Uterus (tissue), 4 donors: ENCODE measurements around the gene SLC25A18. TPM values are rescaled to one million over a fixed set of nuclear protein-coding genes. Genes with fewer than 3 reads are reported as not detected.

Experiments
- DNase-seq, 2 donors: peaks; one replicate each; pipeline ENCODE4 v3.0.0-alpha.2; 2019 to 2020
- H3K27ac ChIP-seq, 2 donors: fragments of 200-600 bp; sonication (generic); 1 replicate in 1 of 2; 2 replicates in 1 of 2; pipeline ENCODE4 v1.5.1; 2016 to 2018
- H3K27me3 ChIP-seq, 2 donors: fragments of 200-600 bp; sonication (generic); one replicate each; pipeline ENCODE4 v1.5.1; 2018 to 2019; ENCODE audit warnings: control low read depth in 1 of 2
- H3K36me3 ChIP-seq, 2 donors: fragments of 200-600 bp; sonication (generic); one replicate each; pipeline ENCODE4 v1.5.1; 2019; ENCODE audit warnings: control low read depth in 1 of 2
- H3K4me1 ChIP-seq, 2 donors: fragments of 200-600 bp; sonication (generic); one replicate each; pipeline ENCODE4 v1.5.1; 2018 to 2019; ENCODE audit warnings: control low read depth in 1 of 2
- H3K4me3 ChIP-seq, 2 donors: fragments of 200-600 bp; sonication (generic); 1 replicate in 1 of 2; 2 replicates in 1 of 2; pipeline ENCODE4 v1.5.1; 2018 to 2019; ENCODE audit warnings: mild to moderate bottlenecking in 1 of 2
- H3K9me3 ChIP-seq, 2 donors: fragments of 200-600 bp; sonication (generic); one replicate each; pipeline ENCODE4 v1.5.1; 2019; ENCODE audit warnings: control low read depth in 1 of 2
- POLR2A ChIP-seq, 2 donors: fragments of 450-650 bp; IDR thresholded peaks; one replicate each; pipeline ENCODE4 v1.6.1; 2016; ENCODE audit warnings: antibody characterized with exemption in 2 of 2, mild to moderate bottlenecking in 1 of 2, moderate library complexity in 1 of 2
- intact Hi-C: fragments of 100-400 bp; cut with DNase I; formaldehyde crosslinking; loops from one replicate; pipeline ENCODE4 v1.15.1; 2023; ENCODE audit warnings: low total_unique reads
- total RNA-seq, 4 donors: library from RNA; depleted of rRNA in 3 of 4; stranded (reverse); fragments of >200 nt in 3 of 4; gene quantifications; one replicate each; pipeline versions ENCODE4 v1.1.0 to v1.2.4, GENCODE V29; 2014 to 2023
- TF ChIP-seq, protein P1 (sequence below), 4 experiments: fragments of 200-600 bp in 2 of 4; fragments of 450-650 bp in 2 of 4; sonication (generic) in 2 of 4; IDR thresholded peaks; one replicate each; pipeline ENCODE4 v1.5.1; 2016 to 2019; ENCODE audit warnings: antibody characterized with exemption in 4 of 4, mild to moderate bottlenecking in 2 of 4, moderate library complexity in 1 of 4
- donor health status: DM: yes; HTN: yes; CAD: no.

The SLC25A18 gene
- total RNA-seq, 4 donors from 2014 or later: 6.2 to 11.7 TPM; not detected in 2

DNA sequence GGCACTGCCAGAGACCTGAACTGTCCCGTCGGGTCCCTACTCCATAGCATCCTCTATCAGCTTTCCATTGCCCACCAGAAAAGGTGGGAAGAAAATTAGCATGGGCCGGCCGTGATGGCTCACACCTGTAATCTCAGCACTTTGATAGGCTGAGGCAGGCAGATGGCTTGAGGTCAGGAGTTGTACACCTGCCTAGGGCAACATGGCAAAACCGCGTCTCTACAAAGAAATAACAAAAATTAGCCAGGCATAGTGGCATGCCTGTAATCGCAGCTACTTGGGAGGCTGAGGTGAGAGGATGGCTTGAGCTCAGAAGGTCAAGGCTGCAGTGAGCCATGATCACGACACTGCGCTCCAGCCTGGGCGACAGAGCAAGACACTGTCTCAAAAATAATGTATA is 3.5 kb downstream of the SLC25A18 start:
- Histone ChIP-seq H3K4me3 (no peak overlapping the region), H3K27ac (peak overlapping the region in 1 of 2 donors; percentile 7), H3K9me3 (no peaks in the 10 kb centered on the region), H3K27me3 (no peaks in the 10 kb centered on the region), H3K4me1 (peaks cover 0 to 14% of the 10 kb centered on the region in 2 donors), H3K36me3 (no peaks in the 10 kb centered on the region)
- no peak for TF ChIP-seq POLR2A (IDR thresholded peaks at IDR 0.05)
- TF ChIP-seq, protein P1, sequence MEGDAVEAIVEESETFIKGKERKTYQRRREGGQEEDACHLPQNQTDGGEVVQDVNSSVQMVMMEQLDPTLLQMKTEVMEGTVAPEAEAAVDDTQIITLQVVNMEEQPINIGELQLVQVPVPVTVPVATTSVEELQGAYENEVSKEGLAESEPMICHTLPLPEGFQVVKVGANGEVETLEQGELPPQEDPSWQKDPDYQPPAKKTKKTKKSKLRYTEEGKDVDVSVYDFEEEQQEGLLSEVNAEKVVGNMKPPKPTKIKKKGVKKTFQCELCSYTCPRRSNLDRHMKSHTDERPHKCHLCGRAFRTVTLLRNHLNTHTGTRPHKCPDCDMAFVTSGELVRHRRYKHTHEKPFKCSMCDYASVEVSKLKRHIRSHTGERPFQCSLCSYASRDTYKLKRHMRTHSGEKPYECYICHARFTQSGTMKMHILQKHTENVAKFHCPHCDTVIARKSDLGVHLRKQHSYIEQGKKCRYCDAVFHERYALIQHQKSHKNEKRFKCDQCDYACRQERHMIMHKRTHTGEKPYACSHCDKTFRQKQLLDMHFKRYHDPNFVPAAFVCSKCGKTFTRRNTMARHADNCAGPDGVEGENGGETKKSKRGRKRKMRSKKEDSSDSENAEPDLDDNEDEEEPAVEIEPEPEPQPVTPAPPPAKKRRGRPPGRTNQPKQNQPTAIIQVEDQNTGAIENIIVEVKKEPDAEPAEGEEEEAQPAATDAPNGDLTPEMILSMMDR (IDR thresholded peaks at IDR 0.05): no peak
- intact Hi-C loops: no loop called here
- DNase-seq: no peak

DNA sequence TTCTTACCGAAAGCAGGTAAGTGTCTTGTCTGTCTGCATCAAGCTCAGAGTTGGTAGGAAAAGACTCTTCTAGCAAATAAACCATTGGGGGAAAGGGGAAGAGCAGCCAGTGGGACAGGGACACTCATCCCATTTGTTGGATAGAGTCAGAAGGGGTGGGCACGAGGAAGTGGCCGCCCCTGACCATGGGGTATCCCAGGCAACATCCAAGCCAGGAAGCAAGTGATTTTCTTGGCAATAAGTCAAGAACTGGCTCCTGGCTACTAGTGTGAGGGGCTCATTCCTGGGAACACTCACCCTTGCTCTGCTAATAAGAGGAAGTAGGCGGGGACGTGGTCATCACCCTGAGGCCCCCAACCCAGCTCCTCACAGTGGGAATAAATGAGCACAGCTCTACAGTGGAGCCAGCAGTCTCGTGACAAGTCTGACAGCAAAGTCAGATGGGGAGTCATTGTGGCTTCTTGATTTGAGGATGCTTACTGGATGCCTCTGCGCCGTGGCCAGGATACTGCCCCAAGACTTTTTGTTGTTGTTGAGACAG is 6.7 kb downstream of the SLC25A18 start:
- H3K36me3 ChIP-seq: no peaks in the 10 kb centered on the region
- H3K27me3 ChIP-seq: no peaks in the 10 kb centered on the region
- TF ChIP-seq, protein P1 (IDR thresholded peaks at IDR 0.05): no peak
- no peak for TF ChIP-seq POLR2A (IDR thresholded peaks at IDR 0.05)
- peak overlapping the region; percentile 78 to 87 for H3K27ac ChIP-seq
- intact Hi-C loops: no loop called here
- peaks cover 0 to 13% of the 10 kb centered on the region in 2 donors for H3K4me1 ChIP-seq
- peak; percentile 32 to 34 for DNase-seq
- peak overlapping the region in 1 of 2 donors; percentile 29 for H3K4me3 ChIP-seq
- H3K9me3 ChIP-seq: no peaks in the 10 kb centered on the region

DNA sequence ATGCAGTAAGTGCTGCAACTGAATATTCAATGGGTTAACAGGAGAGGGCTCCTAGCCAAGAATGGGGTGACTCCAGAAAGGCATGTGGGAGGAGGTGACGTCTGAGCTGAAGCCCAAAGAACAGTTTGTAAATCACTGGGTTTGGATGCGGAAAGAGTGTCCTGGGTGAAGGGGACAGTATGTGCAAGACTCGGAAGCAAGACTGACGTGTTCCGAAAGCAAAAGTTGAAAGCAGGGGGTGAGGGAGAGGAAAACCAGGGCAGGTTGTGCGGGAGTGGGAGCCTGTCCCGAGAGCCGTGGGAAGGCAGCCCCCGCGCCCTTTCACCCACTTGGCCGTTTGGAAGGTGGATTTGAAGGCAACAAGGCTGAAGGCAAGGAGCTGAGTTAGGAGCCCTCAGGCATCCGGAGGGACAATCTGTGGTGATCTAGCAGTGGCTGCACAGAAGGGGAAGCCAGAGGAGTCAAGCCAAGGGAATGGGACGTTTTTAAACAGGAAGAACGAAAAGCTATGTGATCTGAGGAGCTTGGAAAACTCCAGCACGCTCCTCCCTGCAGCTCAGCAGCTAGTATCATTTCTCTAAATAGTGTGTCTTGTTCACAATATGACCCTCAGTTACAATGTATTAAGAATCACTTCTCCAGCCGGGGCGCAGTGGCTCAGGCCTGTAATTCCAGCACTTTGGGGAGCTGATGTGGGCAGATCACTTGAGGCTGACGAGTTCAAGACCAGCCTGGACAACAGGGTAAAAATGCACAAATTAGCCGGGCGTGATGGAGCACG is 7.7 kb downstream of the SLC25A18 start:
- H3K9me3 ChIP-seq: no peaks in the 10 kb centered on the region
- no peaks in the 10 kb centered on the region for H3K27me3 ChIP-seq
- no peaks in the 10 kb centered on the region for H3K36me3 ChIP-seq
- TF ChIP-seq POLR2A (IDR thresholded peaks at IDR 0.05): peak in 1 of 2 donors; percentile 46
- TF ChIP-seq, protein P1 (IDR thresholded peaks at IDR 0.05): no peak
- intact Hi-C loops: no loop called here
- peaks cover 0 to 13% of the 10 kb centered on the region in 2 donors for H3K4me1 ChIP-seq
- H3K27ac ChIP-seq: peak overlapping the region; percentile 78 to 87
- peak; percentile 89 to 92 for DNase-seq
- H3K4me3 ChIP-seq: peak overlapping the region; percentile 24 to 29

DNA sequence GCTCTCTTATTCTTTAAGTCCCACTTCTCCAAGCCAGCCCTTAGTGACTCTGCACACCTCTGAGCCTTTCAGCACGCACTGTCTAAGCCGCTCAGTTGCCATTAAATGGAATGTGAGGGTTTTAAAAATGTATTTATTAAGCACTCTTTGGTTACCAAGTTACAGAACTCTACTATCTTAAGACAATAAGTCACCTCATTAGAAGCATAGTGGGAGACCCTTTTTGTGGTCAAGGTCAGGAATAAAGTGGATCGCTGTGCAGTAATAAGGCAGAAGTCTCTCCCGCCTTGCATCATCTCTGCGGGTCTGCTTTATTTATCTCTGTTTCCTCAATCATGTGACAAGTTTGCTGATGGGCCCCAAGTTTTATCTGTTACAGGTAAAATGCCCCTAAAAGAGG is 11.9 kb downstream of the SLC25A18 start:
- Histone ChIP-seq H3K9me3 (no peaks in the 10 kb centered on the region), H3K27ac (no peak overlapping the region), H3K4me1 (peaks cover 0 to 9% of the 10 kb centered on the region in 2 donors), H3K27me3 (no peaks in the 10 kb centered on the region), H3K36me3 (no peaks in the 10 kb centered on the region), H3K4me3 (no peak overlapping the region)
- no peak for TF ChIP-seq POLR2A (IDR thresholded peaks at IDR 0.05)
- TF ChIP-seq, protein P1 (IDR thresholded peaks at IDR 0.05): no peak
- intact Hi-C loops: no loop called here
- no peak for DNase-seq

DNA sequence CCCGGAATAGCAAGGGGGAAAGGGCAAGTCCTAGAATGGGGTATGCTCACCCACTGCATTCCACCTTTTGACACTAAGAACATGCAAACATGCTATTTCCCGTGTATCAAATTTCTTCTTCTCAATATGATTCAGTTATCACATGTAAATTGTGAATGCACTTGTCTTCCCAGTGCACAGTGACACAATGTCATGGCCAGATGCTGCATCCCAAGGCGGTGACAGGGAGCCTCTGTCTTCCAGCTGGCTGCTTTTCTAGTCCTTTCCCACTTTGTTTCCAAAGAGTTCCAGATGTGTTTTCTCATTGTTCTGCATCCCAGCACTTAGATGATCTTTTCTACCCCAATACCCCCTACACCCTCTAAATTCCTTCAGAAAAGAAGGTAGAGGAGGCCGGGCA is 12.4 kb downstream of the SLC25A18 start:
- intact Hi-C loops: no loop called here
- H3K4me1 ChIP-seq: peaks cover 0 to 9% of the 10 kb centered on the region in 2 donors
- no peak overlapping the region for H3K4me3 ChIP-seq
- H3K27ac ChIP-seq: no peak overlapping the region
- no peaks in the 10 kb centered on the region for H3K9me3 ChIP-seq
- no peaks in the 10 kb centered on the region for H3K27me3 ChIP-seq
- no peaks in the 10 kb centered on the region for H3K36me3 ChIP-seq
- no peak for DNase-seq
- no peak for TF ChIP-seq POLR2A (IDR thresholded peaks at IDR 0.05)
- TF ChIP-seq, protein P1 (IDR thresholded peaks at IDR 0.05): no peak
